GM21423 (cell line): Measurements from ENCODE around the gene SIGLEC5.
"Not testable (repeated sequence)": the region's sequence is repeated elsewhere in the genome, so short reads cannot be mapped to it uniquely, and the experiment has no call there.

Experiments
- ATAC-seq: cut with Tn5 transposase; IDR thresholded peaks from one replicate; pipeline ENCODE4 v1.9.1; 2021; ENCODE audit warnings: mild to moderate bottlenecking, moderate library complexity; ENCODE audit not compliant: unreplicated experiment

Gene SIGLEC5, protein sequence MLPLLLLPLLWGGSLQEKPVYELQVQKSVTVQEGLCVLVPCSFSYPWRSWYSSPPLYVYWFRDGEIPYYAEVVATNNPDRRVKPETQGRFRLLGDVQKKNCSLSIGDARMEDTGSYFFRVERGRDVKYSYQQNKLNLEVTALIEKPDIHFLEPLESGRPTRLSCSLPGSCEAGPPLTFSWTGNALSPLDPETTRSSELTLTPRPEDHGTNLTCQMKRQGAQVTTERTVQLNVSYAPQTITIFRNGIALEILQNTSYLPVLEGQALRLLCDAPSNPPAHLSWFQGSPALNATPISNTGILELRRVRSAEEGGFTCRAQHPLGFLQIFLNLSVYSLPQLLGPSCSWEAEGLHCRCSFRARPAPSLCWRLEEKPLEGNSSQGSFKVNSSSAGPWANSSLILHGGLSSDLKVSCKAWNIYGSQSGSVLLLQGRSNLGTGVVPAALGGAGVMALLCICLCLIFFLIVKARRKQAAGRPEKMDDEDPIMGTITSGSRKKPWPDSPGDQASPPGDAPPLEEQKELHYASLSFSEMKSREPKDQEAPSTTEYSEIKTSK

DNA sequence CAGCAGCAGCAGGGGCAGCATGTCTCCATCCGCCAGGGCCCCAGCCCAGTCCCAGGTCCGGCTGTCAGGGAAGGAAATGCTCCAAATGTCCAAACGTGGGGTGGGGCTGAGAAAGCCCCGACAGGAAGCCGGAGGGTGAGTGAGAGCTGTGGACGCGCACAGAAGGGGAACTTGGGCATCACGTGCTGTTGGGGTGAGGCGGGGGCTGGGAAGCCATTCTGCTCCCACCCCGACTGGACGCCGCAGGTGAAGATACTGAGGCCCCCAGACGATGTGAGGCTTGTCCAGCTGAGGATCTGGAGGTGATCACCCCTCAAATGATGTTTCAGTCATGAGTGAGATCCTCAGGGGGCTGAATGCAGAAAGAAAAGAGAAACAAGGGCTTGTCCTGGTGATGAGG is at the start of gene SIGLEC5:
Gene SIGLEC5, minus strand, starts transcription at position 87 of the 400 bp plus-strand sequence. Its CDS starts 66 bp downstream, at position 21.
- not testable (repeated sequence) for ATAC-seq

DNA sequence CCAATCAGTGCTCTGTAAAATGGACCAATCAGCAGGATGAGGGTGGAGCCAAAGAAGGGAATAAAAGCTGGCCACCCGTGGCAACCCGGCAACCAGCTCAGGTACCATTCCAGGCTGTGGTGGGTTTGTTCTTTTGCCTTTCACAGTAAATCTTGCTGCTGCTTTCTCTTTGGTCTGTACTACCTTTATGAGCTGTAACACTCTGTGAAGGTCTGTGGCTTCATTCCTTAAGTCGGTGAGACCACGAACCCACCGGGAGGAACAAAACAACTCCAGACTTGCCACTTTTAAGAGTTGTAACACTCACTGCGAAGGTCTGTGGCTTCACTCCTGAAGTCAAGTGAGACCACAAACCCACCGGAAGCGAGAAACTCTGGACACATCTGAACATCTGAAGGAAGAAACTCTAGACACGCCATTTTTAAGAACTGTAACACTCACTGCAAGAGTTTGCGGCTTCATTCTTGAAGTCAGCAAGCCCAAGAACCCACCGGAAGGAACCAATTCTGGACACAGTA is 46.4 kb upstream of the SIGLEC5 start:
- ATAC-seq, result no peak

DNA sequence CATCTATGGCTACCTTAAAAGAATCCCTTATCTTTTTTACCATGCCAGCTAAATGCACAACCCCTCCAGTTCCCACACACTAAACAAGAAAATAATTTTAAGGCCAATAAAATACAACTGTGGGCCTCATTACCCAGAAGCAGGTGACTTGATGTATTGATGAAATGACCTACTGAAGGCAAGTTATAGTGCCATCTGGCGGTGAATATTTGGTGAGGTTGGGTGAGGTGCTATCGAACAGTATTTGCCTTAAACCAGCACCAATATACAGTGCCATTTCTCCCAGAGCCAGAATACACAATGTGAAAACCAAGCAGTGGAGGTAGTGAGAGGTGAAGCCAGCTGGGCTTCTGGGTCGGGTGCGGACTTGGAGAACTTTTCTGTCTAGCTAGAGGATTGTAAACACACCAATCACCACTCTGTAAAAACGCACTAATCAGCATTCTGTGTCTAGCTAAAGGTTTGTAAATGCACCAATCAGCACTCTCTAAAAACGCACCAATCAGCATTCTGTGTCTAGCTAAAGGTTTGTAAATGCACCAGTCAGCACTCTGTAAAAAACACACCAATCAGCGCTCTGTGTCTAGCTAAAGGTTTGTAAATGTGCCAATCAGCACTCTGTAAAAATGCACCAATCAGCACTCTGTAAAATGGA is 45.8 kb upstream of the SIGLEC5 start:
- ATAC-seq, result not testable (repeated sequence)

DNA sequence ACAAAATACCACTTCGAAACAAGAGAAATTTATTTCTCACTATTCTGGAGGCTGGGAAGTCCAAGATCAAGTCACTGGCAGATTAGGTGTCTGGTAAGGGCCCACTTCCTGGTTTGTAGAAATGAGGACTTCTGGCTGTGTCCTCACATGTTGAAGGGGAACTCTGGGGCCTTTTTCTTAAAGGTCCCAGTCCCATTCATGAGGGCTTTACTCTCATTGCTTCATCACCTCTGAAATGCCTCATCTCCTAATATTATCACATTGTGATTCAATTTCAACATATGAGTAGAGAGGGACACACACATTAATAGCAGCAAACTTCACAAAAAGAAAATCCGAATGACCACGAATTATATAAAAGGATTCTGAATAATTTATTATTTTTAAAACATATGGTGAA is 38.0 kb upstream of the SIGLEC5 start:
- no peak for ATAC-seq

DNA sequence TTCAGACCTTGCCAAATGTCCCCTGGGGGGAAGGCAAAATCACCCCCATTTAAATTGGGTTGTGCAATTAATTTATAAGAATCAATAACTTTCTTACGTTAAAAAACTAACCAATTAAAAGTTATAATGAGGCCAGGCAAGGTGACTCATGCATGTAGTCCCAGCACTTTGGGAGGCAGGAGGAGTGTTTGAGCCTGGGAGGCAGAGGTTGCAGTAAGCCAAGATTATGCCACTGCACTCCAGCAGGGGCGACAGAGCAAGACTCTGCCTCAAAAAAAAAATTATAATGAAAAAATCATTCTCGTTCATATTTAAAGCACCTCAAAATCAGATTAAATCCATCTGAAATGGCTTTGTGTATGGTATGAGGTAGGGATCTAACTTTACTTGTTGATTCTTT is 34.8 kb upstream of the SIGLEC5 start:
- no peak for ATAC-seq

DNA sequence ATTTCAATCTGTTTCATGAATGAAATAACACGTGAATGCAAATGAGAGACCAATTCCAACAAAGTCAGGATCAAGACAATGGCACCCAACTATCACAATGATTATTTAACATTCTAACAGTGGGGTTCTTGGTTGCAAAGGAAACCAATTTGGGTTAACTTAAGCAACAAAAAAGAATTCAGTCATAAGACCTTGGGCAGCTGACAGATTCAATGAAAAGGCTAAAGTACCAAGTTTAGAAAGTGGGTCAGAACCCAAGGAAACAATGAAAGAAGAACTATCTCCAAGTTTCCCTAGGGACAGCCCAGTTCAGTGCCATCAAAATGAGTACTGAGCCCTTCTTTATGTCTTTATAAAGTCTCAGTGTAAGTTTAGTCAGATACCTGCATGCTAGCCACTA is 33.9 kb upstream of the SIGLEC5 start:
- ATAC-seq, result no peak

DNA sequence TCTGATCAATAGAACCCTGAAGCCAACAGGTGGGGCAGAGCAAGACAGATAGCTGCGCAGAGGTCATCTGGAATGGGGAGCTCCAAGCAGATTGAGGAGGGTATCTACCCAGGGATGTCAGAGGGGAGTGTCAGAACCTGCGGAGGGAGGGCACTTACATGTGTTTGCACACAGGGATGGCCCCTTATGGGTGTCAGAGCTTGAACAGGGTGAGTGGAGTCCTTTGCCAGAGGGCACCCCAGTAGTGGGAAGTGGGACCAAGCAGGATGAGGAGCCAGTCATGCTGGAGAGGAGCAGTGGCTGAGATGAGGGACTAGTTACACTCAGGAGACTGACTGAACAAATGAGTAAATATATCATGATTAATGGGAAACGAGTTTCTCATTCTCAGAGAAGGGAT is 33.4 kb upstream of the SIGLEC5 start:
- ATAC-seq, result no peak

DNA sequence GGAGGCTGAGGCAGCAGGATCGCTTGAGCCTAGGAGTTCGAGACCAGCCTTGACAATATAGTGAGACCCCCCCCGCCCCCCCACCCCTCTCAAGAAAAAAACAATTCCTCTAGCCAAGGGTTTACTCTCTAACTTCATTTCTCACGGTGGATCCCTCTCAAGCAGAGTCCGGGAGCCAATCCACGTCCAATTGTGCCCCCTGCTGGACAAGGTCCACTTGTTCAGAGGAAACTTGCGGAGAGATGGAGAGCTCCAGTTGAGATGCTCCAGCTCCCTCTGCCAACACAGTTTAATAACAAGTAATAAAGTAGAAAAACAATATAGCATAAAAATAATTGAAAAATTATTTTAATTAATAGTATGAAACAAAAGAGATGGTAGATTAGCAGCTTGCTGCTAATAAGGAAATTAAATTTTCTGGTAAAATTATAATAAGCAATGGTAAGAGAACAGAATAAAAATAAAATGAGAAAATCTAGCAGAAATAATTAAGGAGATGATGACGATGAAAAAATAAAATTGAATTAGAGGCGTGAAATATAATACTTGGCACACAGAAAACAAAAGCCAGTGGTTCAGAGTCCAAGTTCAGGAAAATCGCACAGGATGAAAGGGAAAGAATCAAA is 30.9 kb upstream of the SIGLEC5 start:
- no peak for ATAC-seq

DNA sequence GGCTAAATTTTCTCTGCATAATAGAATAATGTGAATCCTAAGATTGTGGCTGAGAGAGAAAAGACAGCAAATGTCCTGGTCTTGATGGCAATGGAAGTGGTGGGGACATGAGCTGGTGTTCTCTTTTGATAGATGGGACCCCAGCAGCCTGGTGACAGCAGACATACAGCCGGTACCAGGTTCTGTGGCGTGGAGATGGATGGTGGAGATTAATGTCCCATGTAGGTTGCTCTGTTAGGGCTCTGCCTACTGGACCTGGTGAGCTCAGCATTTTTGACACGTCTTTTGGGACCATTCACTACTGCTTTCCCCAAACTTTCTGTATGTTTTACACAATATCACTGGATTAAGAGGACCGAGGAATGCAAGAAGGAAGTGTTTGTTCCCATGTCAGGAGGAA is 24.6 kb upstream of the SIGLEC5 start:
- ATAC-seq, result no peak

DNA sequence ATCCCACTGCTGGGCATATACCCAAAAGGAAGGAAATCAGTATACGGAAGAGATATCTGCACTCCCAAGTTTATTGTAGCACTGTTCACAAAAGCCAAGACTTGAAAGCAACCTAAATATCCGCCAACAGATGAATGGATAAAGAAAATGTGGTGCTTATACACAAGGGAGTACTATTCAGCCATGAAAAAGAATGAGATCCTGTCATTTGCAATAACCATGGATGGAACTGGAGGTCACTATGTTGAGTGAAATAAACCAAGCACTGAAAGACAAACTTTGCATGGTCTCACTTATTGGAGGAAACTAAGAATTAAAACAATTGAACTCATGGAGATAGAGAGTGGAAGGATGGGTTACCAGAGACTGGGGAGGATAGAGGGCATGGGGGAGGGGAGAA is 23.0 kb upstream of the SIGLEC5 start:
- no peak for ATAC-seq

DNA sequence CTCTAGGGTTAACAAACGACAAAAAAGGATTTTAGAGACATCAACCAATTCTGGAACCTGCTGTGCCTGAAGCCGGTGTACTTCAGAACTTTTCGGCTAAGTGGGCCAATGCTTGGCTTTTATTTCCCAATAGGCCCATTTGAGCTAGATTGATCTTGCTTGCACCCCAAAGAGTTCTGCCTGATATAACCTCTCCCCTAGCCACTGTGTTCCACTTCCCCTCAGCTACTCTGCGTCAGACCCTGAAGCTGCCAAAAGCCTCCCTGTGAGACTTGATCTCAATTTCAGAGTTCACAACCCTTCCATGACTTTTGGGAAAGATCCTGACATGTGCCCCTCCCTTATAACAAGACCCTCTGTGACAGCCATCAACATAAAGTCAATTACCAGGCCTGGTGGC is 22.1 kb upstream of the SIGLEC5 start:
- ATAC-seq, result no peak

DNA sequence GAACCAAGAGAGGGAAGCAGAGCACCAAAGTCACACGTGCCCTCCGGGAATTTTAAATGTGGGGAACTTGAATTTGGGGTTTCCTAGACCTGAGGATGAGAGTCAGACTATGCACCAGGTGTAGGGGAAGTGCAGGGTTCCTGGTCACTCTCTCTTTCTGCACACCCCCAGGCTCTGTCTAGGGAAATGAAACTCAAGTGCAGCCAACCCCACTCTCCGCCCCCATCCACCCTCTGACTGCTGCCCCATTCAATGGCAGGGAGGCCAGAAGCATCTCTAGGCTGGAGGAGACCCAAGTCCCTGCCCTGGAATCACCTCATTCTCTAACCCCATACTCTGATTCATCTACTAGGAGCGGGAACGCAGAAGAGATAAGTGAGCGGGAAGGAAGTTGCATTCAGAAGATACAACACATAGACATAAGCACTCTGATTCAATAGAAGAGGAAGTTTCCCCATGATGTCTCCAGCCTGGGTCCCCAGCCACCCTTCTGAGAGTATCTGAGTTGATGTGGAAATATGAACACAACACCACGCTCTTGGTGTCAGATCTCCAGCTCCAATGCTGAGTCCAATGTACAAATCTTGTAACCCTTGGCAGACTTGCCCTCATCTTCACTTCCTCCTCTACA is 21.1 kb upstream of the SIGLEC5 start:
- ATAC-seq, result no peak

DNA sequence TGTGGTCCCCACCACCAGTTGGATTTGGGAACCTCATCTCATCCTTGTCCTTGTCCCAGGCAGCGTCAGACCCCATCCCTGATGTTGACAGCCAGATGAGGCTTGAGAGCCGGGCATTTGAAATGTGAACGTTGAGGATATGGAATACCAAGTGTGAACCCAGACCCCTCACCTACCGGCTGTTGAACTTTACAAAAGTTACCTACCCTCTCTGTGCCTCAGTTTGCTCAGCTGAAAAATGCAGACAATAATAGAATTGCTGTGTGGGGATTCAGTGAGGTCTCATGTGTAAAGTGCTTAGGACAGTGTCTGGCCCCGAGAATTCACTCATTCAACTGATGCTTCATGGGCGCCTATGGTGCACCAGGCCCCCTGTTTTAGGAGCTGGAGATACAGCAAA is 17.1 kb upstream of the SIGLEC5 start:
- no peak for ATAC-seq

DNA sequence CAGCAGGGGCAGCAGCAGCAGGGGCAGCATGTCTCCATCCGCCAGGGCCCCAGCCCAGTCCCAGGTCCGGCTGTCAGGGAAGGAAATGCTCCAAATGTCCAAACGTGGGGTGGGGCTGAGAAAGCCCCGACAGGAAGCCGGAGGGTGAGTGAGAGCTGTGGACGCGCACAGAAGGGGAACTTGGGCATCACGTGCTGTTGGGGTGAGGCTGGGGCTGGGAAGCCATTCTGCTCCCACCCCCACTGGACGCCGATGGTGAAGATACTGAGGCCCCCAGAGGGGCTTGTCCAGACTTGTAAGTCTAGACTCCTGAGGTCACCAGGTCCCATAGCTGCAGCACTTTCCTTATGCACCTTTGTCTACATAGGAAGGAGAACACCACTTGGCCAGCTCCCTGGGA is 16.5 kb upstream of the SIGLEC5 start, which contains the start of gene SIGLEC14:
Gene SIGLEC14, minus strand, starts transcription at position 96 of the 400 bp plus-strand sequence. Its CDS starts 66 bp downstream, at position 30.
- not testable (repeated sequence) for ATAC-seq

DNA sequence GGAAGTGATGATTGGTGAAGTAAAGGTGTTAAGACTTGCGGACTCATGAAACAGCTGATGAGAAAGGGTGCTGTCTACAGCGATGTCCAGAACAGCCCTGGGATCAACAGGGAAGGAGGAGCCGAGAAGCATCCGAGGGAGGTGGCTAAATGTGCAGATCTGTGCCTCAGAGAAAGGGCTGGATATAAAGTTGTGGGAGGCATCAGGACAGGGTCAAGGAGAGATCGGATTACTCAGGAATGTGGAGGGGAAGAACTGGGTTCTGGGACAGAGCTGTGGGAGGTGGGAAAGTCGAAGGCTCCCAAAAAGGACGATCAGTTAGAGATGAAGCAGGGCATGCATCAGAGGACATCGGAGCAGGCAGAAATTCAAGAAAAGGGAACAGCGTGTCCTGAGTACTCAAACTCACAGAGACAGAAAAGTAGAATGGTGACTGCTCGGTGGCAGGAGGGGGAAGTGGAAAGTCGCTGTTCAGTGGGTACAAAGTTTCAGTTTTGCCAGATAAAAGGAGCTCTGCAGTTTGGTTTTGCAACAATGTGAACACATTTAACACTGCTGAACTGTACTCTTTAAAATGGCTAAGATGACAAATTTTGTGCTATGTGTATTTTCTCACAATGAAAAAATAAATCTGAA is 14.6 kb upstream of the SIGLEC5 start:
- ATAC-seq, result no peak

DNA sequence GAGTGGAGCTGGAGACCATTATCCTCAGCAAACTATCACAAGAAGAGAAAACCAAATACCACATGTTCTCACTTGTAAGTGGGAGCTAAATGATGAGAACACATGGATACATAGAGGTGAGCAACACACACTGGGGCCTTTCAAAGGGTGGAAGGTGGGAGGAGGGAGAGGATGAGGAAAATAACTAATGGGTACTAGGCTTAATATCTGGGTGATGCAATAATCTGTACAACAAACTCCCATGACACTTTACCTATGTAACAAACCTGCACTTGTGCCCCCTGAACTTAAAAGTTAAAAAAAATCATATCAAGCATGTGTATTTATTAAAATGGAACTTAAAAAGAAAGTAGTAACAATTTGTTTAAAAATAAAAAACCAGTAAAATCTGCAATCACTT is 11.4 kb upstream of the SIGLEC5 start:
- no peak for ATAC-seq

DNA sequence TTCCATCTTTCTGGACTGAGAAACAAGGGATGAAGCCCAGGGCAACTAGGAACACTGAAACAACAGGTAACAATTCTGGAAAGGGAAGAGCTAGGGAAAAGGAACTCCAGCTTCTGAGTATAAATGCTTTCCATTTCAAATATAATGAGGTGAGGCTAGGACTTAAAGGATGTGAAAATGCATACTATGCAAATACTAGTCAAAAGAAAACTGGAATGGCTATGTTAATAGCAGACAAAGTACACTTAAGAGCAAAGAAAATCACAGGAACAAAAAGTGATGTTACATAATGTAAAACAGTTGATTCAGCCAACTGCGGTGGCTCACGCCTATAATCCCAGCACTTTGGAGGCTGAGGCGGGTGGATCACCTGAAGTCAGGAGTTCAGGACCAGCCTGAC is 10.2 kb upstream of the SIGLEC5 start:
- ATAC-seq, result no peak

DNA sequence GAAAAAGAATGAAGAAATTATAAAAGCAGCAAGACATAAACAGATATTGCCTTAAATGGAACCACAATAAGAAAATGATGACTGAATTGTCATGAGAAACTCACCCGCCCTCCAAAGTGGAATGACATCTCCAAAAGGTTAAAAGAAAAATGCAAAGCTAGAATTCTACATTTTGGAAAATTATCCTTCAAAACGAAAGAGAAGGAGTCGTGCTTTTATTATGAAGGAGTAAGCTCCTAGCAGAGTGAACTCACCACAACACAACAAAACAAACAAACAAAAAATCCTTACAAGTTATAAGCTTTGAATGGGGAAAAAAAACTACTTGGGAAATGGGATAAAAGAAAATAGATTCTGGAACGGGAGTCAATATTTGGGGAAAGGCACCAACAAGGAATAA is 9.7 kb upstream of the SIGLEC5 start:
- no peak for ATAC-seq

DNA sequence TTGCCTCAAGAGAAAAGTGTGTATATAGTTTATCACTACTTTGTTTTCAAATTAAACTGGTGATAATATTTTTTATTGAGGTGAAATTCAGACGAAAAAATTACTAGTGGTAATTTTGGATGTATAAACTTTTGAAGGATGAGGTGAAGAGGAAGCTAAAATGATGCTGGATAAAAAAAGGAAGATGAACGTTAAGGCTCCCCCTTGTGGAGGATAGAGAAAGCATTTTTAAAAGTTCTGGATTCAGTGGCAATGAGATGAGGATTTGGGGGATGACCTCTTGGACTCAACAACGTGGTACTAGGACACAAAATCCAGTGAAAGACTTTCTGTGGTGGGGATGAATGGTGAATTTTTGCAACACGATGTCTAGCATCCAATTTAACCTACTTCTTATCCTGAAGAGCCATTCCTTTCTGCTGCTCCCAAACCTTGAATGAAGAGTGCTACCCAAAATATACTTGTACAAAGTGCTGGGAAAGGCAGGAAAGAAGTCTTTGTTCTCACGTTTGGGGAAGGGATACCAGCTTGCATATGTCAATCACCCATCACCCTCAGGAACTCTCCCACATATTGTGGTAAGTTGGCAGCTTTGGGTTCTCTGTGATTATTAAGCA is 7.3 kb upstream of the SIGLEC5 start:
- no peak for ATAC-seq

DNA sequence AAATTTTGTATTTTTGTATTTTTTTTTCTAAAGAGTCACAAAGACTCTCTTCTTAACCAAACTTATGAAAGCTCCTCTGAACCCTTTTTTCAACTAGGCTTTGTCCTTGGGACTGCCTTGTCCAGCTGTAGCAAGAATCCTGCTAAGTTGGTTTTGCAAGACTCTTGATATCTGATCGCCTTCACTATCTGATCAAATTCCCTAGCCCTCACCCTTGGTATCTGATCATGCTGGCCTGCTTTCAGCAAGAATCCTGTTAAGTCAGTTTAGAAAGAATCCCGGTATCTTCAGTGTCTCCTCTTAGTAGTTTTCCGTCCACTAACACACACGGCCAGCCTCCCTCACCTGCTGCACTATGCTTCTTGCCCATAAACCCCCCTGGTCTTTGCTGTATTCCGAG is 1.9 kb upstream of the SIGLEC5 start:
- no peak for ATAC-seq
